GM23338 (cell line): ENCODE results near the gene LILRA1. TPM values are rescaled to one million over a fixed set of nuclear protein-coding genes. Genes with fewer than 3 reads are reported as not detected.

Experiments
- ATAC-seq: fragments of 200-7000 bp; cut with Tn5 transposase; 3 replicates; pipeline ENCODE4 v1.9.1; 2020
- DNase-seq: peaks from one replicate; pipeline ENCODE4 v3.0.0-alpha.2; 2015; ENCODE audit warnings: low spot score
- H2AFZ ChIP-seq: fragments of 200-600 bp; sonication (generic); 2 replicates; pipeline ENCODE4 v1.8.0; 2016; ENCODE audit warnings: antibody characterized with exemption, mild to moderate bottlenecking, moderate library complexity
- H3F3A ChIP-seq: fragments of 200-600 bp; sonication (generic); replicated peaks from 2 replicates; pipeline ENCODE4 v1.8.0; 2017; ENCODE audit warnings: antibody characterized with exemption, mixed run types, low read depth
- H3K27ac ChIP-seq: fragments of 200-600 bp; sonication (generic); 2 replicates; pipeline ENCODE4 v1.6.1; 2016; ENCODE audit warnings: low read depth
- H3K27me3 ChIP-seq: fragments of 200-600 bp; sonication (generic); 2 replicates; pipeline ENCODE4 v1.8.0; 2016; ENCODE audit warnings: mild to moderate bottlenecking, mixed run types, moderate library complexity; ENCODE audit not compliant: insufficient read depth
- H3K36me3 ChIP-seq: fragments of 200-600 bp; sonication (generic); 2 replicates; pipeline ENCODE4 v1.8.0; 2016; ENCODE audit warnings: mild to moderate bottlenecking; ENCODE audit not compliant: insufficient read depth
- H3K4me1 ChIP-seq: fragments of 200-600 bp; sonication (generic); 2 replicates; pipeline ENCODE4 v1.8.0; 2016; ENCODE audit warnings: mild to moderate bottlenecking, moderate library complexity; ENCODE audit not compliant: insufficient read depth
- H3K4me2 ChIP-seq: fragments of 200-600 bp; sonication (generic); 2 replicates; pipeline ENCODE4 v1.7.1; 2017; ENCODE audit warnings: mixed run types
- H3K4me3 ChIP-seq: fragments of 200-600 bp; sonication (generic); 2 replicates; pipeline ENCODE4 v1.6.1; 2016; ENCODE audit warnings: mixed run types
- H3K79me2 ChIP-seq: fragments of 200-600 bp; sonication (generic); replicated peaks from 2 replicates; pipeline ENCODE4 v1.8.0; 2017; ENCODE audit warnings: mild to moderate bottlenecking; ENCODE audit not compliant: insufficient read depth
- H3K9me2 ChIP-seq: fragments of 200-600 bp; sonication (generic); 2 replicates; pipeline ENCODE4 v1.8.0; 2017; ENCODE audit not compliant: insufficient read depth
- H4K20me1 ChIP-seq: fragments of 200-600 bp; sonication (generic); replicated peaks from 2 replicates; pipeline ENCODE4 v1.8.0; 2017; ENCODE audit warnings: mild to moderate bottlenecking; ENCODE audit not compliant: insufficient read depth
- H3K27ac Mint-ChIP-seq: 2 replicates; pipeline ENCODE4 v1.8.0; 2020; ENCODE audit warnings: inconsistent platforms, mild to moderate bottlenecking, moderate library complexity, mixed read lengths
- H3K27me3 Mint-ChIP-seq: 3 replicates; pipeline ENCODE4 v1.8.0; 2022; ENCODE audit warnings: low read depth, mild to moderate bottlenecking, moderate library complexity, mixed read lengths, inconsistent platforms; ENCODE audit not compliant: insufficient read depth, poor library complexity
- H3K36me3 Mint-ChIP-seq: 3 replicates; pipeline ENCODE4 v1.8.0; 2021; ENCODE audit warnings: low read depth, mild to moderate bottlenecking, inconsistent platforms, moderate library complexity, mixed read lengths
- H3K4me1 Mint-ChIP-seq: 3 replicates; pipeline ENCODE4 v1.8.0; 2020; ENCODE audit warnings: mild to moderate bottlenecking, inconsistent platforms, mixed read lengths
- H3K4me3 Mint-ChIP-seq: 3 replicates; pipeline ENCODE4 v1.8.0; 2021; ENCODE audit warnings: moderate library complexity, mild to moderate bottlenecking, inconsistent platforms, mixed read lengths
- H3K9me3 Mint-ChIP-seq: 3 replicates; pipeline ENCODE4 v1.8.0; 2020; ENCODE audit warnings: moderate library complexity, mild to moderate bottlenecking, inconsistent platforms, mixed read lengths
- CREB1 ChIP-seq: fragments of 250-450 bp; sonication (Bioruptor Pico); IDR thresholded peaks from 2 replicates; pipeline ENCODE4 v1.5.0; 2020; ENCODE audit warnings: low read depth, mild to moderate bottlenecking, moderate library complexity
- EZH2 ChIP-seq: fragments of 200-600 bp; sonication (generic); IDR thresholded peaks from one replicate; pipeline ENCODE4 v1.8.0; 2017; ENCODE audit warnings: antibody characterized with exemption, mild to moderate bottlenecking, low read depth; ENCODE audit not compliant: unreplicated experiment
- EZH2phosphoT487 ChIP-seq: fragments of 200-600 bp; sonication (generic); IDR thresholded peaks from one replicate; pipeline ENCODE4 v1.8.1; 2018; ENCODE audit warnings: antibody characterized with exemption; ENCODE audit not compliant: unreplicated experiment
- JUNB ChIP-seq: IDR thresholded peaks from one replicate; pipeline ENCODE4 v1.6.1; 2016; ENCODE audit warnings: antibody characterized with exemption; ENCODE audit not compliant: unreplicated experiment
- NANOG ChIP-seq: IDR thresholded peaks from 2 replicates; pipeline ENCODE4 v1.6.1; 2016; ENCODE audit warnings: antibody characterized with exemption, borderline replicate concordance
- POLR2AphosphoS5 ChIP-seq: IDR thresholded peaks from 2 replicates; pipeline ENCODE4 v1.6.1; 2016; ENCODE audit warnings: antibody characterized with exemption, low read depth
- STAT1 ChIP-seq: IDR thresholded peaks from one replicate; pipeline ENCODE4 v1.6.1; 2016; ENCODE audit warnings: antibody characterized with exemption; ENCODE audit not compliant: unreplicated experiment
- ZNF114 ChIP-seq: fragments of 250-450 bp; sonication (Bioruptor Pico); IDR thresholded peaks from 2 replicates; pipeline ENCODE4 v1.5.0; 2020; ENCODE audit warnings: mild to moderate bottlenecking, moderate library complexity
- ZNF331 ChIP-seq: fragments of 250-450 bp; sonication (Bioruptor Pico); IDR thresholded peaks from 2 replicates; pipeline ENCODE4 v1.5.0; 2020; ENCODE audit warnings: low read depth, mild to moderate bottlenecking, moderate library complexity
- polyA plus RNA-seq: library from polyadenylated mRNA; unstranded; fragments of >200 nt; fragmentation: Nextera tagmentation; extraction: Ambion mirVana; gene quantifications from 2 replicates; pipeline ENCODE4 v1.2.1, GENCODE V29; 2016
- total RNA-seq: library from RNA; depleted of rRNA; stranded (reverse); fragments of >200 nt; shearing (Covaris generic); gene quantifications from 2 replicates; pipeline ENCODE4 v1.2.3, GENCODE V29; 2014
- TF ChIP-seq, protein P1 (sequence below), 2 experiments: fragments of 200-600 bp in 1 of 2; sonication (generic) in 1 of 2; conservative IDR thresholded peaks; 2 replicates each; pipeline versions ENCODE4 v1.5.1 to v1.6.1; 2016 to 2017; ENCODE audit warnings: antibody characterized with exemption in 2 of 2, low read depth in 2 of 2, mild to moderate bottlenecking in 2 of 2, moderate library complexity in 1 of 2
- TF ChIP-seq, protein P2 (sequence below): fragments of 250-450 bp; sonication (Bioruptor Pico); IDR thresholded peaks from 2 replicates; pipeline ENCODE4 v1.5.0; 2020; ENCODE audit warnings: mild to moderate bottlenecking, moderate library complexity
- TF ChIP-seq, protein P3 (sequence below): IDR thresholded peaks from one replicate; pipeline ENCODE4 v1.6.1; 2018; ENCODE audit warnings: antibody characterized with exemption; ENCODE audit not compliant: unreplicated experiment

The LILRA1 gene
- total and polyA plus RNA-seq, 2 experiments from 2014 or later = not detected

DNA sequence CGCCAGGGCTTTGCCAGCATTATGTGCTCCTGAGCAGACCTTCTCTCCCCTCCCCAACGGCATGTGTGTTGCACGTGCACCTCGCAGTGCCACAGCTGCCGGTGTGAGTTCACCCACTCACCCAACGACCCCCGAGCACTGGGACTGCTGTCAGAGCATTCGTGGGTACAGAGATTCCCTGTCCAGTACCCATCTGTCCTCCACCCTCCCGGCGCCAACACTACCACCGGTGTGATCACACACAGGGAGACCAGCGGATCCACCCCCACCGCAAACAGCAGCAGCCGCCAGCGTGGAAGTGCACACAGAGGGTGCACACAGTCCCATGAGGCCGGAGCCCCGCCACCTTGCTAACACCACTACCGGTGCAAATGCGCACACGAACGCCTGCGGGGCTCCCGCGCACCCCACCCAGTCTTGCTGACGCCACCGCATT lies 15.9 kb downstream of the LILRA1 start:
- H3K27ac Mint-ChIP-seq = no peak overlapping the region
- H3K79me2 ChIP-seq = no peaks in the 10 kb centered on the region
- no peaks in the 10 kb centered on the region for H4K20me1 ChIP-seq
- no peaks in the 10 kb centered on the region for H3K9me2 ChIP-seq
- peaks cover 33% of the 10 kb centered on the region for H3K36me3 Mint-ChIP-seq
- H2AFZ ChIP-seq = no peak overlapping the region
- TF ChIP-seq EZH2phosphoT487 = no peak
- no peak for TF ChIP-seq JUNB
- no peak for TF ChIP-seq NANOG
- TF ChIP-seq, protein P1, sequence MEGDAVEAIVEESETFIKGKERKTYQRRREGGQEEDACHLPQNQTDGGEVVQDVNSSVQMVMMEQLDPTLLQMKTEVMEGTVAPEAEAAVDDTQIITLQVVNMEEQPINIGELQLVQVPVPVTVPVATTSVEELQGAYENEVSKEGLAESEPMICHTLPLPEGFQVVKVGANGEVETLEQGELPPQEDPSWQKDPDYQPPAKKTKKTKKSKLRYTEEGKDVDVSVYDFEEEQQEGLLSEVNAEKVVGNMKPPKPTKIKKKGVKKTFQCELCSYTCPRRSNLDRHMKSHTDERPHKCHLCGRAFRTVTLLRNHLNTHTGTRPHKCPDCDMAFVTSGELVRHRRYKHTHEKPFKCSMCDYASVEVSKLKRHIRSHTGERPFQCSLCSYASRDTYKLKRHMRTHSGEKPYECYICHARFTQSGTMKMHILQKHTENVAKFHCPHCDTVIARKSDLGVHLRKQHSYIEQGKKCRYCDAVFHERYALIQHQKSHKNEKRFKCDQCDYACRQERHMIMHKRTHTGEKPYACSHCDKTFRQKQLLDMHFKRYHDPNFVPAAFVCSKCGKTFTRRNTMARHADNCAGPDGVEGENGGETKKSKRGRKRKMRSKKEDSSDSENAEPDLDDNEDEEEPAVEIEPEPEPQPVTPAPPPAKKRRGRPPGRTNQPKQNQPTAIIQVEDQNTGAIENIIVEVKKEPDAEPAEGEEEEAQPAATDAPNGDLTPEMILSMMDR (conservative IDR thresholded peaks at IDR 0.05; ENCODE audit: low read depth in 2 of 2) = no peak
- TF ChIP-seq ZNF331 = no peak
- no peak for TF ChIP-seq CREB1 (CRISPR knock-in tag)
- no peak for TF ChIP-seq ZNF114 (CRISPR knock-in tag)
- H3K9me3 Mint-ChIP-seq = peaks cover 98% of the 10 kb centered on the region
- H3K4me2 ChIP-seq = no peak overlapping the region
- H3K36me3 ChIP-seq = peaks cover 7% of the 10 kb centered on the region
- no peak overlapping the region for H3K4me3 ChIP-seq
- no peaks in the 10 kb centered on the region for H3K4me1 Mint-ChIP-seq
- no peak for DNase-seq
- no peak for ATAC-seq
- no peaks in the 10 kb centered on the region for H3K4me1 ChIP-seq
- H3K27ac ChIP-seq = no peak overlapping the region
- H3K27me3 ChIP-seq = no peaks in the 10 kb centered on the region
- H3K27me3 Mint-ChIP-seq = peaks cover 2% of the 10 kb centered on the region
- H3F3A ChIP-seq = no peaks in the 10 kb centered on the region
- no peak overlapping the region for H3K4me3 Mint-ChIP-seq

DNA sequence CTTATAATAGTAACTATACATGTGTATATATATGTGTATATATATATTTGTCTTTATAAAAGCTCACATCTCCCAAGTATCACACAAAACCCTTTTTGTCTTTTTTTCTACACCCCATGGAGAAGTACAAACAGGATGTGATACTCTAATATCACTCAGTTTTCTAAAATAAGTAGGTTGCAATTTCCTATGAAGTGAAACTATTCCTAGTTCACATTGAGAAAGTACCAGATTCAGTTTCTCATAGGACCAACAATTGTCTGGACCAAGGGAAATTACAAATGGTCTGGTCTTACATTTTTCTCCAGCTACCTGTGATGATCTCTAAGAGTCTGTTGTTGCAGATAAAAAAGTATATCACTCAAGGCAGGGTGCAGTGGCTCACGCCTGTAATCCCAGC lies 19.0 kb downstream of the LILRA1 start:
- Histone ChIP-seq H4K20me1 (no peaks in the 10 kb centered on the region), H3K4me3 (no peak overlapping the region), H3K27ac (no peak overlapping the region), H3K4me1 (no peaks in the 10 kb centered on the region), H3K9me2 (no peaks in the 10 kb centered on the region), H3K4me2 (no peak overlapping the region), H2AFZ (no peak overlapping the region), H3K27me3 (no peaks in the 10 kb centered on the region), H3K36me3 (peaks cover 7% of the 10 kb centered on the region), H3K79me2 (no peaks in the 10 kb centered on the region), H3F3A (no peaks in the 10 kb centered on the region)
- H3K36me3 Mint-ChIP-seq = peaks cover 25% of the 10 kb centered on the region
- H3K27ac Mint-ChIP-seq = no peak overlapping the region
- ATAC-seq (no peak), DNase-seq (no peak)
- peaks cover 98% of the 10 kb centered on the region for H3K9me3 Mint-ChIP-seq
- H3K4me1 Mint-ChIP-seq = no peaks in the 10 kb centered on the region
- H3K4me3 Mint-ChIP-seq = no peak overlapping the region
- H3K27me3 Mint-ChIP-seq = peaks cover 1% of the 10 kb centered on the region
- no peak for TF ChIP-seq JUNB
- no peak for TF ChIP-seq ZNF114 (CRISPR knock-in tag)
- no peak for TF ChIP-seq CREB1 (CRISPR knock-in tag)
- TF ChIP-seq, protein P2, sequence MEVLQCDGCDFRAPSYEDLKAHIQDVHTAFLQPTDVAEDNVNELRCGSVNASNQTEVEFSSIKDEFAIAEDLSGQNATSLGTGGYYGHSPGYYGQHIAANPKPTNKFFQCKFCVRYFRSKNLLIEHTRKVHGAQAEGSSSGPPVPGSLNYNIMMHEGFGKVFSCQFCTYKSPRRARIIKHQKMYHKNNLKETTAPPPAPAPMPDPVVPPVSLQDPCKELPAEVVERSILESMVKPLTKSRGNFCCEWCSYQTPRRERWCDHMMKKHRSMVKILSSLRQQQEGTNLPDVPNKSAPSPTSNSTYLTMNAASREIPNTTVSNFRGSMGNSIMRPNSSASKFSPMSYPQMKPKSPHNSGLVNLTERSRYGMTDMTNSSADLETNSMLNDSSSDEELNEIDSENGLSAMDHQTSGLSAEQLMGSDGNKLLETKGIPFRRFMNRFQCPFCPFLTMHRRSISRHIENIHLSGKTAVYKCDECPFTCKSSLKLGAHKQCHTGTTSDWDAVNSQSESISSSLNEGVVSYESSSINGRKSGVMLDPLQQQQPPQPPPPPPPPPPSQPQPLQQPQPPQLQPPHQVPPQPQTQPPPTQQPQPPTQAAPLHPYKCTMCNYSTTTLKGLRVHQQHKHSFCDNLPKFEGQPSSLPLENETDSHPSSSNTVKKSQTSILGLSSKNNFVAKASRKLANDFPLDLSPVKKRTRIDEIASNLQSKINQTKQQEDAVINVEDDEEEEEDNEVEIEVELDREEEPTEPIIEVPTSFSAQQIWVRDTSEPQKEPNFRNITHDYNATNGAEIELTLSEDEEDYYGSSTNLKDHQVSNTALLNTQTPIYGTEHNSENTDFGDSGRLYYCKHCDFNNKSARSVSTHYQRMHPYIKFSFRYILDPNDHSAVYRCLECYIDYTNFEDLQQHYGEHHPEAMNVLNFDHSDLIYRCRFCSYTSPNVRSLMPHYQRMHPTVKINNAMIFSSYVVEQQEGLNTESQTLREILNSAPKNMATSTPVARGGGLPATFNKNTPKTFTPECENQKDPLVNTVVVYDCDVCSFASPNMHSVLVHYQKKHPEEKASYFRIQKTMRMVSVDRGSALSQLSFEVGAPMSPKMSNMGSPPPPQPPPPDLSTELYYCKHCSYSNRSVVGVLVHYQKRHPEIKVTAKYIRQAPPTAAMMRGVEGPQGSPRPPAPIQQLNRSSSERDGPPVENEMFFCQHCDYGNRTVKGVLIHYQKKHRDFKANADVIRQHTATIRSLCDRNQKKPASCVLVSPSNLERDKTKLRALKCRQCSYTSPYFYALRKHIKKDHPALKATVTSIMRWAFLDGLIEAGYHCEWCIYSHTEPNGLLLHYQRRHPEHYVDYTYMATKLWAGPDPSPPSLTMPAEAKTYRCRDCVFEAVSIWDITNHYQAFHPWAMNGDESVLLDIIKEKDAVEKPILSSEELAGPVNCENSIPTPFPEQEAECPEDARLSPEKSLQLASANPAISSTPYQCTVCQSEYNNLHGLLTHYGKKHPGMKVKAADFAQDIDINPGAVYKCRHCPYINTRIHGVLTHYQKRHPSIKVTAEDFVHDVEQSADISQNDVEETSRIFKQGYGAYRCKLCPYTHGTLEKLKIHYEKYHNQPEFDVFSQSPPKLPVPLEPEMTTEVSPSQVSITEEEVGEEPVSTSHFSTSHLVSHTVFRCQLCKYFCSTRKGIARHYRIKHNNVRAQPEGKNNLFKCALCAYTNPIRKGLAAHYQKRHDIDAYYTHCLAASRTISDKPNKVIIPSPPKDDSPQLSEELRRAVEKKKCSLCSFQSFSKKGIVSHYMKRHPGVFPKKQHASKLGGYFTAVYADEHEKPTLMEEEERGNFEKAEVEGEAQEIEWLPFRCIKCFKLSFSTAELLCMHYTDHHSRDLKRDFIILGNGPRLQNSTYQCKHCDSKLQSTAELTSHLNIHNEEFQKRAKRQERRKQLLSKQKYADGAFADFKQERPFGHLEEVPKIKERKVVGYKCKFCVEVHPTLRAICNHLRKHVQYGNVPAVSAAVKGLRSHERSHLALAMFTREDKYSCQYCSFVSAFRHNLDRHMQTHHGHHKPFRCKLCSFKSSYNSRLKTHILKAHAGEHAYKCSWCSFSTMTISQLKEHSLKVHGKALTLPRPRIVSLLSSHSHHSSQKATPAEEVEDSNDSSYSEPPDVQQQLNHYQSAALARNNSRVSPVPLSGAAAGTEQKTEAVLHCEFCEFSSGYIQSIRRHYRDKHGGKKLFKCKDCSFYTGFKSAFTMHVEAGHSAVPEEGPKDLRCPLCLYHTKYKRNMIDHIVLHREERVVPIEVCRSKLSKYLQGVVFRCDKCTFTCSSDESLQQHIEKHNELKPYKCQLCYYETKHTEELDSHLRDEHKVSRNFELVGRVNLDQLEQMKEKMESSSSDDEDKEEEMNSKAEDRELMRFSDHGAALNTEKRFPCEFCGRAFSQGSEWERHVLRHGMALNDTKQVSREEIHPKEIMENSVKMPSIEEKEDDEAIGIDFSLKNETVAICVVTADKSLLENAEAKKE (CRISPR knock-in tag) = no peak
- TF ChIP-seq, protein P3, sequence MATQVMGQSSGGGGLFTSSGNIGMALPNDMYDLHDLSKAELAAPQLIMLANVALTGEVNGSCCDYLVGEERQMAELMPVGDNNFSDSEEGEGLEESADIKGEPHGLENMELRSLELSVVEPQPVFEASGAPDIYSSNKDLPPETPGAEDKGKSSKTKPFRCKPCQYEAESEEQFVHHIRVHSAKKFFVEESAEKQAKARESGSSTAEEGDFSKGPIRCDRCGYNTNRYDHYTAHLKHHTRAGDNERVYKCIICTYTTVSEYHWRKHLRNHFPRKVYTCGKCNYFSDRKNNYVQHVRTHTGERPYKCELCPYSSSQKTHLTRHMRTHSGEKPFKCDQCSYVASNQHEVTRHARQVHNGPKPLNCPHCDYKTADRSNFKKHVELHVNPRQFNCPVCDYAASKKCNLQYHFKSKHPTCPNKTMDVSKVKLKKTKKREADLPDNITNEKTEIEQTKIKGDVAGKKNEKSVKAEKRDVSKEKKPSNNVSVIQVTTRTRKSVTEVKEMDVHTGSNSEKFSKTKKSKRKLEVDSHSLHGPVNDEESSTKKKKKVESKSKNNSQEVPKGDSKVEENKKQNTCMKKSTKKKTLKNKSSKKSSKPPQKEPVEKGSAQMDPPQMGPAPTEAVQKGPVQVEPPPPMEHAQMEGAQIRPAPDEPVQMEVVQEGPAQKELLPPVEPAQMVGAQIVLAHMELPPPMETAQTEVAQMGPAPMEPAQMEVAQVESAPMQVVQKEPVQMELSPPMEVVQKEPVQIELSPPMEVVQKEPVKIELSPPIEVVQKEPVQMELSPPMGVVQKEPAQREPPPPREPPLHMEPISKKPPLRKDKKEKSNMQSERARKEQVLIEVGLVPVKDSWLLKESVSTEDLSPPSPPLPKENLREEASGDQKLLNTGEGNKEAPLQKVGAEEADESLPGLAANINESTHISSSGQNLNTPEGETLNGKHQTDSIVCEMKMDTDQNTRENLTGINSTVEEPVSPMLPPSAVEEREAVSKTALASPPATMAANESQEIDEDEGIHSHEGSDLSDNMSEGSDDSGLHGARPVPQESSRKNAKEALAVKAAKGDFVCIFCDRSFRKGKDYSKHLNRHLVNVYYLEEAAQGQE = no peak
- TF ChIP-seq POLR2AphosphoS5 = no peak
- TF ChIP-seq EZH2 = no peak
- no peak for TF ChIP-seq STAT1
